ENCODE data around the gene PTGER1.

Gene PTGER1

DNA sequence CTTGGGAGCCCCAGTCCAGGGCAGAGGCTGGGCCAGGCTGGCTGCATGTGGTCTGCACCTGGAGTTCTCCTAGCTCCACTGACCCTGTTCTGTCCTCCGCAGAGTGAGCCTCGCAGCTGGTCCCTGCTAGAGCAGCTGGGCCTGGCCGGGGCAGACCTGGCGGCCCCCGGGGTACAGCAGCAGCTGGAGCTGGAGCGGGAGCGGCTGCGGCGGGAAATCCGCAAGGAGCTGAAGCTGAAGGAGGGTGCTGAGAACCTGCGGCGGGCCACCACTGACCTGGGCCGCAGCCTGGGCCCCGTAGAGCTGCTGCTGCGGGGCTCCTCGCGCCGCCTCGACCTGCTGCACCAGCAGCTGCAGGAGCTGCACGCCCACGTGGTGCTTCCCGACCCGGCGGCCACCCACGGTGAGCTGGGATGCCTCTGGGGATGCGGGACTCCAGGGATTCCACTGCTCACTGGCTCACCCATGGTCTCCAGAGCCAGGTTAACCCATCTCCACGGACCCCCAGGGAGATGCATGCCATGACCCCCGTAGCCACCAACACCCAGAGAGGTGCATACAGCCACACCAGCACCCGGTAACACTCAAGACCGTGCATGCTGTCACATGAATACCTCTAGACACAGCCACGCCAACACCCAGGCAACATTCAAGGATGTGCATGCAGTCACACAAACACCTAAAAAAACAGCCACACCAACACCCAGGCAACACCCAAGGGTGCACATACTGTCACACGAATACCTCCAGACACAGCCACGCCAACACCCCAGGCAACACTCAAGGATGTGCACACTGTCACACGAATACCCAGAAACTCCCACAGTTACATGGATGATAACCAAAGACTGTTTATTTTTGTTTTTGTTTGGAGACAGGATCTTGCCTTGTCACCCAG, 33.9 kb downstream of the PTGER1 start:
- no peak for DNase-seq (ENCODE audit: low read depth, low spot score)

GRCh38 chr19:14440049-14440448, 35.1 kb downstream of the PTGER1 start:
- no peak for DNase-seq (ENCODE audit: low read depth, low spot score)

GRCh38 chr19:14439014-14439413, 36.1 kb downstream of the PTGER1 start:
- DNase-seq (ENCODE audit: low read depth, low spot score): no peak

GRCh38 chr19:14437578-14438140, 37.5 kb downstream of the PTGER1 start:
- DNase-seq (ENCODE audit: low read depth, low spot score): no peak

DNA sequence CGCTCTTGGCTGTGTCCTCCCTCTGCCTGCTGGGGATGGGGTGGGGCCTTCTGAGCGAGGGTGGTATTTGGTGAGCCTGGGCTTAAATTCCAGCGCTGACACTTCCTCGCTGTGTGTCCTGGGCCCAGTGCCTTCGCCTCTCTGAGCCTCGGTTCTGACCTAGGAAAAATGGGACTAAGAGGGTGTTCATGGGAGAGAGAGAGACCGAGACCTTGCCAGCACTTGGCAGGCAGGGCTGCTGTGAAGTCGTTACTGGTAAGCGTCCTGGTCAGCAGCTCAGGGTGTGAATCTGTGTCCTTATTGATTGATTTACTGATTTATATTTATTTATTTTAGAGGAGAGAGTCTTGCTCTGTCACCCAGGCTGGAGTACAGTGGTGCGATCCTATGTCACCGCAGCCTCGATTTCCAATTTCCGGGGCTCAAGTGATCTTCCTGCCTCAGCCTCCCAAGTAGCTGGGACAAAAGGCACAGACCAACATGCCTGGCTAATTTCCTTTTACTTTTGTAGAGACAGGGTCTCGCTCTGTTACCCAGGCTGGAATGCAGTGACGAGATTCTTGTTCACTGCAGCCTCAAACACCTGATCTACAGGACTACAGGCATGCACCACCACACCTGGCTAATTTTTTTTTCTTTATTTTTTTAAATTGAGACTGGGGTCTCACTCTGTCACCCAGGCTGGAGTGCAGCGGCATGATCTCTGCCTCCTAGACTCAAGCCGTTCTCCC, 39.7 kb downstream of the PTGER1 start:
- DNase-seq (ENCODE audit: low read depth, low spot score): no peak

- peak; percentile 33 for DNase-seq (ENCODE audit: low read depth, low spot score)
Measured at GRCh38 chr19:14434543-14435319, 40.4 kb downstream of the PTGER1 start.

GRCh38 chr19:14433554-14434501, 41.3 kb downstream of the PTGER1 start:
- DNase-seq (ENCODE audit: low read depth, low spot score): no peak

- no peak for DNase-seq (ENCODE audit: low read depth, low spot score)
Measured at GRCh38 chr19:14432791-14433553, 42.2 kb downstream of the PTGER1 start, which contains the start of gene PKN1. TSS of gene PKN1 (plus strand) at chr19:14433306. CDS start at chr19:14433522, 216 bp downstream.

DNA sequence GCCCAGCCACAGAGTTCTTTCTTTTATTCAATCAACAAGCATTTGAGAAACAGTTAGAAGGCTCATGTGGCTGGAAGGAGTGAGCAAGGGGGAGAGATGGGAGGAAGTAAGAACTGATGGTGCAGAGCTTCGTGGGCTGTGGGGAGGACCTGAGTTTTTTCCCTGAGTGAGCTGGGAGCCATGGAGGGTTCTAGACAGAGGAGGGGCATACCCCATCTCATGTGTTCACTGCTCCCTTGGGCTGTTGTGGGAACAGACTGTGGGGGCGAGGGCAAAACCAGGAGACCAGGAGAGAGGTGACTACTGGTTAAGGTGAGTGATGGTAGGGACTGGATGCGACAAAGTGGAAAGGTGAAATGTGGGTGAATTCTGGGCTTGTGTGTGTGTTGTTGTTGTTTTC, 44.4 kb downstream of the PTGER1 start:
- DNase-seq (ENCODE audit: low read depth, low spot score): no peak

GRCh38 chr19:14428882-14429416, 46.2 kb downstream of the PTGER1 start:
- DNase-seq (ENCODE audit: low read depth, low spot score): no peak

- DNase-seq (ENCODE audit: low read depth, low spot score): no peak
Measured at GRCh38 chr19:14427461-14427860, 47.7 kb downstream of the PTGER1 start.

GRCh38 chr19:14425696-14426138, 49.4 kb downstream of the PTGER1 start:
- no peak for DNase-seq (ENCODE audit: low read depth, low spot score)

Data from smooth muscle cell of the brain vasculature (primary cell).